ENCODE measurements around the gene TTC13.

TTC13 gene

DNA sequence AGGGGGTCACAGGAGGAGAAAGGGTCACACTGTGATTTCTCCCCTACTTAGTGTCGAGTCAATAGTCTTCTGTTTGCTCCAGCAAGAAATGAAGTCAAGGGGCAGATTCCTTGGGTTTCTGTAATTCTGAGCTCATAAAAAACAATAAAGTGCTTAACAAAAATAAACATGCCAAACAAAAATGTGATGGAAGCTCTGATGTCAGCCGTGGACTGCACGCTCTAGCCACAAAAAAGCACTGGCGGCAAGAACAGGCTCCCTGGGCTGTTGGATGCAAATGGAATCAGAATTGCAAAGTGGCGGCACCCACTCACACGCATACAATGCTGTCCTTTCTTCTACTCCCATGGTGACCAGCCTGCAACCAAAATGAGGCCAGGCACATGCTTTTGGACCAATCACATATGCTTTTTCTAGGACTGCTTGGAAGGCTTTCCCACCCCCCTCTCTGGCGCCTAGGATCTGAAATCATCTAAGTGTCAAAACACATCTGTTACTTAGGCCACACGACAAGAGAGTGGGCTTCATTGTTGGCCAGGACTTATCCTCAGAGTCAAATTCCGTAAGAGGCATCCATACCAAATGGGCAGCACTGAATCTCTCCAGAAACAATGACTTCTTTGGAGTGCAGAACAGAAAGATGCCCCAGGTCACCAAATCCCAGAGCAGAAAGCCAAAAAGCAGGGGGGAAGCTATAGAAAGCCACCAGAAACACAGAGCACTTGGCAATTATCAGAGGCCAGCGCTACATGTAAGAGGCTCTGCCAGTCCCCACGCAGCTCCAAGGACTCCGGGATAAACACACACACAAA lies 119.5 kb downstream of the TTC13 start:
- no peak for DNase-seq (ENCODE audit: low read depth)
- TF ChIP-seq, protein P1, sequence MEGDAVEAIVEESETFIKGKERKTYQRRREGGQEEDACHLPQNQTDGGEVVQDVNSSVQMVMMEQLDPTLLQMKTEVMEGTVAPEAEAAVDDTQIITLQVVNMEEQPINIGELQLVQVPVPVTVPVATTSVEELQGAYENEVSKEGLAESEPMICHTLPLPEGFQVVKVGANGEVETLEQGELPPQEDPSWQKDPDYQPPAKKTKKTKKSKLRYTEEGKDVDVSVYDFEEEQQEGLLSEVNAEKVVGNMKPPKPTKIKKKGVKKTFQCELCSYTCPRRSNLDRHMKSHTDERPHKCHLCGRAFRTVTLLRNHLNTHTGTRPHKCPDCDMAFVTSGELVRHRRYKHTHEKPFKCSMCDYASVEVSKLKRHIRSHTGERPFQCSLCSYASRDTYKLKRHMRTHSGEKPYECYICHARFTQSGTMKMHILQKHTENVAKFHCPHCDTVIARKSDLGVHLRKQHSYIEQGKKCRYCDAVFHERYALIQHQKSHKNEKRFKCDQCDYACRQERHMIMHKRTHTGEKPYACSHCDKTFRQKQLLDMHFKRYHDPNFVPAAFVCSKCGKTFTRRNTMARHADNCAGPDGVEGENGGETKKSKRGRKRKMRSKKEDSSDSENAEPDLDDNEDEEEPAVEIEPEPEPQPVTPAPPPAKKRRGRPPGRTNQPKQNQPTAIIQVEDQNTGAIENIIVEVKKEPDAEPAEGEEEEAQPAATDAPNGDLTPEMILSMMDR (IDR thresholded peaks at IDR 0.05; ENCODE audit: insufficient read depth, low read depth, low read length, missing control alignments) = no peak
- no peak overlapping the region for H3K4me3 ChIP-seq (ENCODE audit: low read depth, low read length)

DNA sequence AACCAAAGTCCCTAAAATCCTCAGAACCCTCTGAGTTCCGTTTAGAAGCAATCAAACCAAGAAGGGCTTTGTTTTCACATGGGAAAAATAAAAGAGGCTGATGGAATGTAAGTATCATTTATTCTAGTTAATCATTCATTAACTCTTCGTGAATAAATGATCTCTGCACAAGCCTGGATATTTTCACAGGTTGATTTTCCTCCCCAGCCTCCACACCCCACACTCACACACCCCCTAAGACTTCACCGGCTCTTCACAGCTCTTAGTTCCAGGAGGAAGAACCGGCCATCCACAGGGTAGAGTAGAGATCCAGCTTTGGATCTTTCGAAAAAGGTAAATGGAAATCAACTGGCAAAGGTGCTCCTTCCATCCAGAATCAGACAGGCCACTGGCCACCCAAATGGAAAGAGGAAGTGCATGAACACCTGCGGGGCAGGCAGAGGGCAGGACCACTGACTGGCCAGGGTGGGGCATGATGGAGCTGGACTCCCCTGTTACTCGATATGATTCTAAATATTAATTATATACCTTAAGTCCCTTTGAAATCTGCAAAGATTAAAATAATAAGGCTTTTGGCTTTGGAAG lies 120.3 kb downstream of the TTC13 start:
- TF ChIP-seq, protein P1 (IDR thresholded peaks at IDR 0.05; ENCODE audit: insufficient read depth, low read depth, low read length, missing control alignments) = no peak
- no peak overlapping the region for H3K4me3 ChIP-seq (ENCODE audit: low read depth, low read length)
- no peak for DNase-seq (ENCODE audit: low read depth)

DNA sequence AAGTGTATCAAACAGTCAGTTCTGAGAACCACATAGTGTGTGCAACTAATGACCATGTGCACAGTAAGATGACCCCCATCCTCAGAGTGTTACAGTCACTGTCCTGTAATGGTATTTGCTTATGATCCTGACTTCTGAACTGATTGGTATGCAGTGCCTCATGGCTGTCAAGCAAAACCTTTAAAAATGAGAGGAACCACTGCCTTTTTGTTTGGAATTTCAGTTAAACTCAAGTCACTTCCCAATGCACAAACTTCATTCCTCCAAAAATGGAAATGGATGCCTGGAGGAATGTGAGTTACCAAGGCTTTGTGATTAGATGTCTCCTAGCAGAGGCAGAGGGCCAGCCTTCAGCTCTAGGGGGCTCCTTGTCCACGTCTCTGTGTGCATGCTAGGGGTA lies 120.8 kb downstream of the TTC13 start:
- no peak for DNase-seq (ENCODE audit: low read depth)
- H3K4me3 ChIP-seq (ENCODE audit: low read depth, low read length) = no peak overlapping the region
- TF ChIP-seq, protein P1 (IDR thresholded peaks at IDR 0.05; ENCODE audit: insufficient read depth, low read depth, low read length, missing control alignments) = no peak

DNA sequence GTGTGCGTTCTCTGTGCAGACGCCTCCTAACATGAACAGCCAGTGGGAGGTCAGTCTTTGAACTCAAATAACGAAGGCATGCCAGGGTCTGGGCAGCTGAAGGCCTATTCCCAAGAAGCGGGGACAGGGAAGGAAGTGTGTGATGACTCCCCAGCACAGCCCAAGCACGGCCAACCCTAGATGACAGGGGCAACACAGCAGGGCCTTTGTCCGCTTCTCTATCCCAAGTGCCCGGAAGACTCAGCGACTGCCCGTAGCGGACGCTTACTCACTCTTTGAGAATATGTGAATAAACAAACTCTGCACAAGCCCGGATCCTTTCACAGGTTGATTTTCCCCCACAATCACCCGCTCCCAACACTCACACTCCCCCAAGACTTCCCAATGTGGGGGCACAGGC lies 121.6 kb downstream of the TTC13 start:
- no peak overlapping the region for H3K4me3 ChIP-seq (ENCODE audit: low read depth, low read length)
- no peak for DNase-seq (ENCODE audit: low read depth)
- TF ChIP-seq, protein P1 (IDR thresholded peaks at IDR 0.05; ENCODE audit: insufficient read depth, low read depth, low read length, missing control alignments) = no peak
